IMR-90 (cell line): ENCODE data around the gene GNA15. TPM values are rescaled to one million over a fixed set of nuclear protein-coding genes. Genes with fewer than 3 reads are reported as not detected.

Experiments used
- ATAC-seq: fragments of 200-7000 bp; cut with Tn5 transposase; 2 replicates; pipeline ENCODE4 v1.9.1; 2020; ENCODE audit warnings: low read depth, mild to moderate bottlenecking, moderate library complexity
- BruUV-seq: library from RNA; stranded (reverse); fragments of 400-500 nt; replicated peaks from 2 replicates; lab custom pipeline; 2021; lab: Mats Ljungman, UMichigan
- CTCF ChIA-PET: fragments of 300-600 bp; formaldehyde crosslinking; extraction: SDS; loops from one replicate; lab custom pipeline; 2021; ENCODE audit warnings: antibody characterized with exemption; lab: Yijun Ruan, JAX
- POLR2A ChIA-PET: fragments of 300-600 bp; sonication (Branson Sonifier 250); formaldehyde crosslinking; loops from one replicate; lab custom pipeline; 2022; ENCODE audit warnings: antibody characterized with exemption; ENCODE audit not compliant: unreplicated experiment; lab: Charles Lee
- DNase-seq: peaks from one replicate; pipeline ENCODE4 v3.0.0; 2013
- H2AFZ ChIP-seq: replicated peaks from 2 replicates; pipeline ENCODE3; 2013; ENCODE audit warnings: low read length, mild to moderate bottlenecking; ENCODE audit not compliant: poor library complexity
- H2AK5ac ChIP-seq: 2 replicates; pipeline ENCODE4 v1.6.1; 2013; ENCODE audit warnings: low read depth, low read length, inconsistent platforms
- H2AK9ac ChIP-seq: replicated peaks from 2 replicates; pipeline ENCODE3; 2013; ENCODE audit warnings: mild to moderate bottlenecking, low read depth, low read length, moderate library complexity; ENCODE audit not compliant: poor library complexity
- H2BK120ac ChIP-seq: 2 replicates; pipeline ENCODE4 v1.6.1; 2013; ENCODE audit warnings: low read depth, low read length, inconsistent platforms
- H2BK15ac ChIP-seq: 3 replicates; pipeline ENCODE4 v1.6.1; 2013; ENCODE audit warnings: low read depth, low read length, inconsistent platforms
- H2BK20ac ChIP-seq: 2 replicates; pipeline ENCODE4 v1.6.1; 2013; ENCODE audit warnings: low read depth, mild to moderate bottlenecking, inconsistent platforms, low read length, moderate library complexity
- H2BK5ac ChIP-seq: 2 replicates; pipeline ENCODE4 v1.6.1; 2013; ENCODE audit warnings: mild to moderate bottlenecking, low read depth, low read length, inconsistent platforms; ENCODE audit not compliant: poor library complexity, severe bottlenecking
- H3K14ac ChIP-seq: replicated peaks from 2 replicates; pipeline ENCODE4 v1.6.1; 2013; ENCODE audit warnings: low read depth, low read length, inconsistent platforms
- H3K18ac ChIP-seq: 2 replicates; pipeline ENCODE4 v1.6.1; 2013; ENCODE audit warnings: low read depth, low read length, control low read depth
- H3K23ac ChIP-seq: 2 replicates; pipeline ENCODE4 v1.6.1; 2013; ENCODE audit warnings: low read depth, low read length, inconsistent platforms
- H3K27ac ChIP-seq: 2 replicates; pipeline ENCODE4 v1.5.1; 2013; ENCODE audit warnings: mild to moderate bottlenecking, control low read depth, low read length; ENCODE audit not compliant: insufficient read depth
- H3K27me3 ChIP-seq: 2 replicates; pipeline ENCODE4 v1.6.1; 2013; ENCODE audit warnings: low read length; ENCODE audit not compliant: control insufficient read depth, insufficient read depth
- H3K36me3 ChIP-seq: 2 replicates; pipeline ENCODE4 v1.6.1; 2013; ENCODE audit warnings: low read length, mixed read lengths; ENCODE audit not compliant: control insufficient read depth, insufficient read depth
- H3K4ac ChIP-seq: 2 replicates; pipeline ENCODE4 v1.6.1; 2013; ENCODE audit warnings: low read depth, low read length, inconsistent platforms
- H3K4me1 ChIP-seq: 2 replicates; pipeline ENCODE4 v1.6.1; 2013; ENCODE audit warnings: low read length, mixed read lengths; ENCODE audit not compliant: control insufficient read depth, insufficient read depth
- H3K4me2 ChIP-seq: 2 replicates; pipeline ENCODE4 v1.6.1; 2013; ENCODE audit warnings: low read depth, mild to moderate bottlenecking, control low read depth, low read length, moderate library complexity
- H3K4me3 ChIP-seq: 2 replicates; pipeline ENCODE4 v1.5.1; 2013; ENCODE audit warnings: low read depth, mild to moderate bottlenecking, control low read depth, low read length, moderate library complexity; ENCODE audit not compliant: insufficient read depth
- H3K56ac ChIP-seq: 2 replicates; pipeline ENCODE4 v1.6.1; 2013; ENCODE audit warnings: low read length, inconsistent platforms; ENCODE audit not compliant: insufficient read depth; ENCODE audit errors: extremely low read depth
- H3K79me1 ChIP-seq, 2 experiments: 2 replicates each; pipeline ENCODE4 v1.6.1; 2013; ENCODE audit warnings: low read length in 2 of 2, inconsistent platforms in 1 of 2, low read depth in 1 of 2
- H3K9ac ChIP-seq: 2 replicates; pipeline ENCODE4 v1.6.1; 2013; ENCODE audit warnings: low read depth, low read length, control low read depth
- H3K9me1 ChIP-seq: 2 replicates; pipeline ENCODE4 v1.6.1; 2013; ENCODE audit warnings: low read length, inconsistent platforms; ENCODE audit not compliant: insufficient read depth
- H3K9me3 ChIP-seq: 2 replicates; pipeline ENCODE4 v1.6.1; 2013; ENCODE audit warnings: low read length; ENCODE audit not compliant: control insufficient read depth, insufficient read depth
- H4K20me1 ChIP-seq: 2 replicates; pipeline ENCODE4 v1.6.1; 2013; ENCODE audit warnings: low read length, inconsistent platforms; ENCODE audit not compliant: insufficient read depth
- H4K5ac ChIP-seq: 2 replicates; pipeline ENCODE4 v1.6.1; 2013; ENCODE audit warnings: mild to moderate bottlenecking, low read depth, low read length, control low read depth
- H4K8ac ChIP-seq, 2 experiments: 2 replicates each; pipeline ENCODE4 v1.6.1; 2013; ENCODE audit warnings: low read depth in 2 of 2, low read length in 2 of 2, control low read depth in 1 of 2, inconsistent platforms in 1 of 2
- H4K91ac ChIP-seq: 2 replicates; pipeline ENCODE4 v1.6.1; 2013; ENCODE audit warnings: low read depth, low read length, inconsistent platforms; ENCODE audit not compliant: insufficient read depth
- BHLHE40 ChIP-seq: fragments of 150-350 bp; IDR thresholded peaks from 2 replicates; pipeline ENCODE4 v1.6.1; 2016; ENCODE audit warnings: mild to moderate bottlenecking, low read depth, low read length
- CEBPB ChIP-seq: IDR thresholded peaks from 2 replicates; pipeline ENCODE4 v1.6.1; 2012; ENCODE audit warnings: low read depth, low read length, improper control_type of control experiment
- CHD1 ChIP-seq: IDR thresholded peaks from 2 replicates; pipeline ENCODE4 v1.6.1; 2012; ENCODE audit warnings: low read depth, low read length, improper control_type of control experiment
- FOS ChIP-seq: fragments of 150-350 bp; IDR thresholded peaks from 2 replicates; pipeline ENCODE4 v1.6.1; 2016; ENCODE audit warnings: low read depth, low read length
- MAFK ChIP-seq: IDR thresholded peaks from 2 replicates; pipeline ENCODE4 v1.6.1; 2012; ENCODE audit warnings: low read depth, low read length, improper control_type of control experiment
- MAZ ChIP-seq: IDR thresholded peaks from 2 replicates; pipeline ENCODE4 v1.6.1; 2012; ENCODE audit warnings: low read depth, mild to moderate bottlenecking, low read length, improper control_type of control experiment, moderate library complexity, borderline replicate concordance
- MXI1 ChIP-seq: IDR thresholded peaks from 2 replicates; pipeline ENCODE4 v1.6.1; 2012; ENCODE audit warnings: low read depth, mild to moderate bottlenecking, low read length, moderate library complexity, borderline replicate concordance
- NFE2L2 ChIP-seq: fragments of 150-350 bp; IDR thresholded peaks from 2 replicates; pipeline ENCODE4 v1.6.1; 2016; ENCODE audit warnings: low read depth, mild to moderate bottlenecking, low read length
- POLR2A ChIP-seq: IDR thresholded peaks from 2 replicates; pipeline ENCODE4 v1.6.1; 2012; ENCODE audit warnings: mild to moderate bottlenecking, low read depth, low read length
- RAD21 ChIP-seq: IDR thresholded peaks from 2 replicates; pipeline ENCODE4 v1.6.1; 2012; ENCODE audit warnings: low read length, improper control_type of control experiment
- RCOR1 ChIP-seq: IDR thresholded peaks from 2 replicates; pipeline ENCODE4 v1.6.1; 2012; ENCODE audit warnings: mild to moderate bottlenecking, low read length, improper control_type of control experiment; ENCODE audit not compliant: insufficient replicate concordance
- RFX5 ChIP-seq: IDR thresholded peaks from 2 replicates; pipeline ENCODE4 v1.8.0; 2012; ENCODE audit warnings: low read depth, mild to moderate bottlenecking, low read length, moderate library complexity
- SMC3 ChIP-seq: fragments of 150-350 bp; IDR thresholded peaks from 2 replicates; pipeline ENCODE4 v1.6.1; 2016; ENCODE audit warnings: low read depth, mild to moderate bottlenecking, antibody characterized with exemption, low read length, moderate library complexity
- WGBS, 2 experiments: methylation state at CpG; one replicate each; pipeline versions ENCODE4 v1.1.5 to v1.1.7; 2013; ENCODE audit warnings: missing lambda C conversion rate in 2 of 2; ENCODE audit not compliant: insufficient read length in 1 of 2; ENCODE audit errors: extremely low coverage in 2 of 2; 5-methylcytosine and 5-hydroxymethylcytosine counted together
- dilution Hi-C: fragments of 300-500 bp; cut with HindIII; formaldehyde crosslinking; loops from one replicate; pipeline ENCODE4 v1.14.3; 2018; ENCODE audit warnings: low sequenced_read_pairs; ENCODE audit not compliant: unreplicated experiment
- in situ Hi-C: fragments of 300-500 bp; cut with MboI; formaldehyde crosslinking; loops from 3 replicates; pipeline ENCODE4 v1.14.3; 2019; ENCODE audit warnings: low sequenced_read_pairs, inconsistent platforms, mixed read lengths
- intact Hi-C: fragments of 100-400 bp; cut with micrococcal nuclease; formaldehyde crosslinking; loops from 2 replicates; pipeline ENCODE4 v1.10.0; 2022
- polyA plus RNA-seq, 3 experiments: library from polyadenylated mRNA; depleted of rRNA; stranded (reverse); fragments of >200 nt; gene quantifications; 2 replicates each; pipeline ENCODE4 v1.2.3, GENCODE V29; 2012; ENCODE audit warnings: low replicate concordance in 1 of 3
- total RNA-seq: library from RNA; depleted of rRNA; stranded (reverse); fragments of >200 nt; gene quantifications from 2 replicates; pipeline ENCODE4 v1.2.3, GENCODE V29; 2012
- TF ChIP-seq, protein P1 (sequence below): fragments of 150-350 bp; IDR thresholded peaks from 2 replicates; pipeline ENCODE4 v1.6.1; 2016; ENCODE audit warnings: low read depth, mild to moderate bottlenecking, low read length, moderate library complexity, borderline replicate concordance
- TF ChIP-seq, protein P2 (sequence below): conservative IDR thresholded peaks from 2 replicates; pipeline ENCODE4 v1.5.1; 2012; ENCODE audit warnings: mild to moderate bottlenecking, low read depth, low read length, improper control_type of control experiment
- TF ChIP-seq, protein P3 (sequence below): fragments of 150-350 bp; IDR thresholded peaks from 2 replicates; pipeline ENCODE4 v1.6.1; 2017; ENCODE audit warnings: mild to moderate bottlenecking, antibody characterized with exemption, low read length, low read depth

The GNA15 gene
- total and polyA plus RNA-seq, 2 of the 4 experiments (the other 2 are of a cell fraction): 0.18 TPM; not detected in 1

DNA sequence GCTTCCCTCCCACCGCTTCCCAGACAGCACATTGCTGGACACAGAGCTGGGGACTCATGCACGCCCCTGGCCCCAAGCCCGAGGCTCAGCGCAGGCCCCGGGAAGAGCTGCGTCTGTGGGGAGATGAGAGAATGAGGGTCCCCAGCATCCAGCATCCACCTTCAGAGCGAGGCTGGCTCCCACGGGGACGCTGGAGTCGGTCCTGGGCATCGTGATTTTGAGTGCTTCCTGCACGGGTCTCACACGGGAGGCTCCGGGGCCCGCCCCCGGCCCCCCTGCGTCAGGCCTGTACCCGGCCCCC is 54.6 kb downstream of the GNA15 start:
- CTCF ChIA-PET: no interaction called here
- H4K8ac ChIP-seq: no peak overlapping the region
- no peak overlapping the region for H2BK5ac ChIP-seq
- ATAC-seq (no peak), DNase-seq (no peak)
- peaks cover 54% of the 10 kb centered on the region for H4K20me1 ChIP-seq
- intact Hi-C loops (no loop called here), dilution Hi-C loops (no loop called here), in situ Hi-C loops (no loop called here)
- no peak overlapping the region for H2AFZ ChIP-seq
- H2AK5ac ChIP-seq: no peak overlapping the region
- peaks cover 17% of the 10 kb centered on the region for H3K36me3 ChIP-seq
- no peak overlapping the region for H2BK20ac ChIP-seq
- peaks cover 9% of the 10 kb centered on the region for H3K4me1 ChIP-seq
- no peaks in the 10 kb centered on the region for H3K27me3 ChIP-seq
- H2BK120ac ChIP-seq: no peak overlapping the region
- TF ChIP-seq NFE2L2 (no peak), CEBPB (no peak), SMC3 (no peak), POLR2A (no peak), MAZ (no peak), FOS (no peak), RAD21 (no peak), RFX5 (no peak), BHLHE40 (no peak), MXI1 (no peak), MAFK (no peak), CHD1 (no peak), RCOR1 (no peak)
- TF ChIP-seq, protein P1, sequence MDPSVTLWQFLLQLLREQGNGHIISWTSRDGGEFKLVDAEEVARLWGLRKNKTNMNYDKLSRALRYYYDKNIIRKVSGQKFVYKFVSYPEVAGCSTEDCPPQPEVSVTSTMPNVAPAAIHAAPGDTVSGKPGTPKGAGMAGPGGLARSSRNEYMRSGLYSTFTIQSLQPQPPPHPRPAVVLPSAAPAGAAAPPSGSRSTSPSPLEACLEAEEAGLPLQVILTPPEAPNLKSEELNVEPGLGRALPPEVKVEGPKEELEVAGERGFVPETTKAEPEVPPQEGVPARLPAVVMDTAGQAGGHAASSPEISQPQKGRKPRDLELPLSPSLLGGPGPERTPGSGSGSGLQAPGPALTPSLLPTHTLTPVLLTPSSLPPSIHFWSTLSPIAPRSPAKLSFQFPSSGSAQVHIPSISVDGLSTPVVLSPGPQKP: no peak
- TF ChIP-seq, protein P2, sequence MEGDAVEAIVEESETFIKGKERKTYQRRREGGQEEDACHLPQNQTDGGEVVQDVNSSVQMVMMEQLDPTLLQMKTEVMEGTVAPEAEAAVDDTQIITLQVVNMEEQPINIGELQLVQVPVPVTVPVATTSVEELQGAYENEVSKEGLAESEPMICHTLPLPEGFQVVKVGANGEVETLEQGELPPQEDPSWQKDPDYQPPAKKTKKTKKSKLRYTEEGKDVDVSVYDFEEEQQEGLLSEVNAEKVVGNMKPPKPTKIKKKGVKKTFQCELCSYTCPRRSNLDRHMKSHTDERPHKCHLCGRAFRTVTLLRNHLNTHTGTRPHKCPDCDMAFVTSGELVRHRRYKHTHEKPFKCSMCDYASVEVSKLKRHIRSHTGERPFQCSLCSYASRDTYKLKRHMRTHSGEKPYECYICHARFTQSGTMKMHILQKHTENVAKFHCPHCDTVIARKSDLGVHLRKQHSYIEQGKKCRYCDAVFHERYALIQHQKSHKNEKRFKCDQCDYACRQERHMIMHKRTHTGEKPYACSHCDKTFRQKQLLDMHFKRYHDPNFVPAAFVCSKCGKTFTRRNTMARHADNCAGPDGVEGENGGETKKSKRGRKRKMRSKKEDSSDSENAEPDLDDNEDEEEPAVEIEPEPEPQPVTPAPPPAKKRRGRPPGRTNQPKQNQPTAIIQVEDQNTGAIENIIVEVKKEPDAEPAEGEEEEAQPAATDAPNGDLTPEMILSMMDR: no peak
- TF ChIP-seq, protein P3, sequence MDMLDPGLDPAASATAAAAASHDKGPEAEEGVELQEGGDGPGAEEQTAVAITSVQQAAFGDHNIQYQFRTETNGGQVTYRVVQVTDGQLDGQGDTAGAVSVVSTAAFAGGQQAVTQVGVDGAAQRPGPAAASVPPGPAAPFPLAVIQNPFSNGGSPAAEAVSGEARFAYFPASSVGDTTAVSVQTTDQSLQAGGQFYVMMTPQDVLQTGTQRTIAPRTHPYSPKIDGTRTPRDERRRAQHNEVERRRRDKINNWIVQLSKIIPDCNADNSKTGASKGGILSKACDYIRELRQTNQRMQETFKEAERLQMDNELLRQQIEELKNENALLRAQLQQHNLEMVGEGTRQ: no peak
- POLR2A ChIA-PET: no interaction called here
- no peak overlapping the region for H3K4me2 ChIP-seq
- H3K4me3 ChIP-seq: no peak overlapping the region
- no TSS peak for BruUV-seq
- H3K27ac ChIP-seq: no peak overlapping the region
- no peaks in the 10 kb centered on the region; the same call in 1 of the 2 replicates for H3K9me1 ChIP-seq
- H3K9ac ChIP-seq: no peak overlapping the region
- H2BK15ac ChIP-seq: no peak overlapping the region
- H3K18ac ChIP-seq: no peak overlapping the region
- H3K79me1 ChIP-seq: peaks cover 5 to 64% of the 10 kb centered on the region in 2 experiments; a peak in 2 of 4 replicates
- H3K56ac ChIP-seq: no peak overlapping the region
- H3K14ac ChIP-seq: no peak overlapping the region
- H4K91ac ChIP-seq: no peak overlapping the region
- no peaks in the 10 kb centered on the region for H3K9me3 ChIP-seq
- 95% methylated on average over 4 of the region's 18 CpGs; no CpG with 5 or more reads in 1 of the 2 experiments for WGBS, 2 experiments
- H4K5ac ChIP-seq: no peak overlapping the region
- no peak overlapping the region for H2AK9ac ChIP-seq
- H3K23ac ChIP-seq: no peak overlapping the region
- H3K4ac ChIP-seq: no peak overlapping the region
